GM18870 (cell line): Measurements from ENCODE around the gene KRTAP17-1.

ENCODE experiments used
- ATAC-seq: cut with Tn5 transposase; IDR thresholded peaks from one replicate; pipeline ENCODE4 v1.9.1; 2021; ENCODE audit warnings: moderate library complexity; ENCODE audit not compliant: unreplicated experiment

The KRTAP17-1 gene

DNA sequence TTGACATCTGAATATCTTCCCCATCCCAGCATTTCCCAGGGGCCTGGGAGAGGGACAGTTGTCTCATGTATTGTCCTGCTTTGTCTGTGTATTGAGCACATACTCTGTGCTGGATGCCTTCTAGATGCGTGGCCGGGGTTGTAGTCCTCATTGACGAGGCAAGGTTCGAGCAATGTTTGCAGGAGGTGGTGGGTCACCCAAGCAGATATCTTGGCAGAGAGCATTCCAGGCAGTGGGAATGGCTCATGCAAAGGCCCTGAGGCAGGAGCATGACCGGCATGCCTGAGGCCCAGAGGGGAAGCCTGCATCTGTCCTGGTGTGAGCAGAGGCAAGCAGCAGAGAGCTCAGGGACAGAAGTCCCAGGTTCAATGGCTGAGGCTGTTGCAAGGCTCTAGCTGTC is 17.6 kb upstream of the KRTAP17-1 start:
- ATAC-seq = no peak

DNA sequence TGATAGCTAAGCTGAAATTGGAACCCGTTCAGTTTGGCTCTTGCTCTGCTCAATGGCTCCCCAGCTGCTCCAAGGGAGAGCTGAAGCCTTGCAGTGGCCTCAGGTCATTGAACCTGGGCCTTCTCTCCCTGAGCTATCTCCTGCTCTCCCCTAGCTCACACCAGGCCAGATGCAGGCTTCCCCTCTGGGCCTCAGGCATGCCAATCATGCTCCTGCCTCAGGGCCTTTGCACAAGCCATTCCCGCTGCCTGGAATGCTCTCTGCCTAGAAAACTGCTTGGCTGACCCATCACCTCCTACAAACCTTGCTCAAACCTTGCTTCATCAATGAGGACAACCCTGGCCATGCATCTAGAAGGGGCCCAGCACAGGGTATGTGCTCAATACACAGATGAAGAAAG is 16.7 kb upstream of the KRTAP17-1 start:
- ATAC-seq = no peak

DNA sequence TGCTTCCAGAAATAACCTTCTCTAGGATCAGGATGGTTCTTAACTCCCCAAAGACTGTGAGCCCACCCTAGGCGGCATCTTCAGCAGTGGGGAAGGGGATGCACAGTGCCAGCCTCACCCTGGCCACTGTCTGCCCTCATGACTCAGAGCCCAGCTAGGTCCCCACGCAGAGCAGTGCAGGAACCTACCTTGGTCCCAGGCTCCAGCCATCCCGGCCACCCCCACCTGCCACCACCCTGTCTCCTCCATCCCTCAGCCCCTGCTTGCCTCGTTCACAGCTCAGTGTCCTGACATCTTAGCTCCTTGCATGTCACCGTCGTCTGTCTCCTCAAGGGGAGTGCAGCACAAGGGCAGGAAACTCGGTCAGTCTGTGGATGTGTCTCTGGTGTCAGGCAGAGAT is 16.1 kb upstream of the KRTAP17-1 start:
- no peak for ATAC-seq

GRCh38 chr17:41329279-41329948 is 13.9 kb upstream of the KRTAP17-1 start:
- ATAC-seq = no peak

GRCh38 chr17:41328207-41328606 is 12.7 kb upstream of the KRTAP17-1 start:
- no peak for ATAC-seq

GRCh38 chr17:41327411-41328120 is 12.1 kb upstream of the KRTAP17-1 start:
- no peak for ATAC-seq

DNA sequence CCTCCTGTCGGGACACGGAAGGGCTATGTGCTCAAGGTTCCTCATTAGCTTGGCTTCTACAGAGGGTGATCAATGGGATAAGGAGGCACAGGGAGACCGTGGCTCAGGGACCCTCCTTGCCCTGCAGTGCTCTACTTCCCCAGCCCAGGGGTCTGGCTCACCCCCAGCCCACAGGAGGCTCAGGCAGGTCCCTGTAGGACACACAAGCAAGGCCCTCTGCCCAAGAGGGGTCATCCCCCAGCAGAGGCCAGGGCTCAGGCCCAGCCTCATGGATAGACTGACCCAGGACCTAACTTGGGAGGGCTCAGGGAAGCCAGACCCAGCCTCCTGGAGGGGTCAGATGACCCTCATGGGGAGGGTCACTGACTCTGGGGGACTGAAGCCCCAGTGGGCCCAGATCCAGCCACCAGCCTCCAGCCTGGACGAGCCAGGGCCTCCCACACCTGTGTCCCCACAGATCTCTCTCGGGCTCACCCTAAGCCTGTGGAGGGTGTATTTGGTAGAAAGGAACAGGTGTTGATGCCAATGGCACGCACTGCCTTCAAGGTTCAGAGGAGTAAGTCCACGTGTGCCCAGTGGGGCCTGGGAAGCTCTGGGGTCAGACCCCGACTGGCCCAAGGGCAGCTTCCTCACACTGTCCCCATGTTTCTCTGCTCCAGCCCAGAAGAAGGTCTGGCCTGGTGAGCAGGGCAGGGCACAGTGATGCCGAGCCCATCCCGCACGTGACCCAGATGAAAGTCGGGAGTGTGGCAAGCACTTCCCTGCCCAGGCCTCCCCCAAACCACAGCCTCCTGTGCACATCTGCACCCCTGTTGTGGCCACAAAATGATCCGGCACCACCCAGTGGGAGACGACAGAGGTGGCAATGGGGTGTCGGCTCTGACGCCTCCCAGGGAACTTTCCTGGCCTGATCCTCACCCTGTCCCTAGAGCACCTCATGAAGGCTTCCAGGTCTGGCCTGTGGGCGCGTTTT is 10.9 kb upstream of the KRTAP17-1 start:
- ATAC-seq = no peak

GRCh38 chr17:41325611-41326010 is 10.1 kb upstream of the KRTAP17-1 start:
- no peak for ATAC-seq

- no peak for ATAC-seq
Measured at GRCh38 chr17:41325126-41325525, 9.6 kb upstream of the KRTAP17-1 start.

DNA sequence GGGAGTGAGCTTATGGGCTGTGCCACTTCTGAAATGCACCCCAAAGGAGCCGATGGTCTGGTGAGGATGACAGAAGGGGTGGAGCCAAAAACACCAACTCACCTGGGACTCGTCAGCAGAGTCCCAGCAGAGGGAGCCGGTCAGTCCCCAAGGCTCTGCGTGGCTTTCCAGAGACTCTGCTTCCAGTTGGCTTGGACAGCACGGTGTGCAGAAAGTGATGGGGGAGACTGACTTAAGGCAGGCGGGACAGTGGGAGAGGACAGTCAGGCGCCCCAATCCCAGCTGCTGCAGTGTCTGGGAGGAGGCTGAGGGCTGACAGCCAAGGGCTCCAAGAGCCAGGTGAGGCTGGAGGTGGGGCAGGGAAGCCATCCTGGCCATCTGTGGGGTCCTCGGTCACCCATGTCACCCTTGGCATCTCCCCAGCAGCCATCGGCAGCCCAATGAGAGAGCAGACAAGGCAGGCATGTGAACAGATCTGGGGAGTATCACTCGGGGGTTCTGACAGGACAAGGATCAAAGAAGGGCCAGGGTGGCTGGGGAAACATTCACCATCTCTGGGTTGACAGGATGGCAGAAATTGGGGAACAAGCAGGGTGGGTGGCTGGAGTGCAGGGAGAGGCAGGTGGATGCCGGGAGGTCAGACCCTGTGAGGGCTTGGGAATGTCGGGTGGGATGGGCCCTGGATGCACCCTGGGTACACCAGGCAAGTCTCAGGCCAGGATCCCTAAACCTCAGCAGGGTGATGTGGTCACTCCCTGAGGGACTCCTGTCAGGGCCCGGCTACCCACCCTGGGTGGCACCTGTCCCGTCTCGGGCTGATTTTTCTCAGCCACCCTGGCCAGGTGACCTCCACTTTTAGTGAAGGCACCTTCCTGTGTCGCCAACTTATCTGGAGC is 8.9 kb upstream of the KRTAP17-1 start:
- no peak for ATAC-seq

DNA sequence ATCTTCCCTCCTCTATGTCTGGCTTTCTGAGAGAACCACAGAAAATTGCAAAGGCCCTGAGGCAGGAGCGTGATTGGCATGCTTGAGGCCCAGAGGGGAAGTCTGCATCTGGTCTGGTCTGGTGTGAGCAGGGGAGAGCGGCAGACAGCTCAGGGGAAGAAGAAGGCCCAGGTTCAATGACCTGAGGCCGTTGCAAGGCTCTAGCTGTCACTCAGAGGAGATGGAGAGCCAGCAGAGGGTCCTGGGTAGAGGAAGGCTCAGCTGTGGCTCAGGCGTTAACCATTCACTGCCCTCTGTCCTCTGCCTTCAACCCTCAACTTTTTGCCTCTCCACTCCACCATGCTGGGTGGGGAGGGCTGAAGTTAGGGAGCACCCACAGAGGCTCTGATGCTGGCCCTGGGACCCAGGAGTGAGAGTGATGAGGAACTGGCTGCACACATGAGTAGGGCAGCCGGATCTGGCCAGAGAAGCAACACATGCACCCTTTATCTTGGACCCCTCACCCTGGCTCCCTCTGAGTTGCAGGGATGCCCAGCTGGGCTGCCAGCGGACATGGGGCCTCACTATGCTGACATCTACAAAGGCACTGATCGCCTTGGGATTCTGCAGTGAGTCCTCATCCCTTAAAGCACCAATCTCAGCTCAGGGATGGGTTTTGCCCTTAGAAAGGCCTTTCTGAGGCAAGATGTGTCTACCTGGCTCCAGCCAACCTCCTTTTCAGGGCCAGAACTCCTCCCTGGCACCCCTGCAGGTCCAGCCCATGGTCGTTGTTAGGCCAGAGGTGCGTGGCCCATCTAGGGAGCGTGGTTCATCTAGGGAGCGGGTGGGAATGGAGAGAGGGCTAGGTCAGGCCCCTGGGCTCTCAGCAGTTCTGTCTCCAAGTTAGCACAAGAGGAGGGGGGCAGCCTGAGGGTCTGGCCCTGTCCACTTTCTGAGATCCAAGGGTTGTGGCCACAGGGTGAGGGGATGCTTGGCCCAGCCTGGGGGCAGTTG is 7.7 kb upstream of the KRTAP17-1 start:
- no peak for ATAC-seq

DNA sequence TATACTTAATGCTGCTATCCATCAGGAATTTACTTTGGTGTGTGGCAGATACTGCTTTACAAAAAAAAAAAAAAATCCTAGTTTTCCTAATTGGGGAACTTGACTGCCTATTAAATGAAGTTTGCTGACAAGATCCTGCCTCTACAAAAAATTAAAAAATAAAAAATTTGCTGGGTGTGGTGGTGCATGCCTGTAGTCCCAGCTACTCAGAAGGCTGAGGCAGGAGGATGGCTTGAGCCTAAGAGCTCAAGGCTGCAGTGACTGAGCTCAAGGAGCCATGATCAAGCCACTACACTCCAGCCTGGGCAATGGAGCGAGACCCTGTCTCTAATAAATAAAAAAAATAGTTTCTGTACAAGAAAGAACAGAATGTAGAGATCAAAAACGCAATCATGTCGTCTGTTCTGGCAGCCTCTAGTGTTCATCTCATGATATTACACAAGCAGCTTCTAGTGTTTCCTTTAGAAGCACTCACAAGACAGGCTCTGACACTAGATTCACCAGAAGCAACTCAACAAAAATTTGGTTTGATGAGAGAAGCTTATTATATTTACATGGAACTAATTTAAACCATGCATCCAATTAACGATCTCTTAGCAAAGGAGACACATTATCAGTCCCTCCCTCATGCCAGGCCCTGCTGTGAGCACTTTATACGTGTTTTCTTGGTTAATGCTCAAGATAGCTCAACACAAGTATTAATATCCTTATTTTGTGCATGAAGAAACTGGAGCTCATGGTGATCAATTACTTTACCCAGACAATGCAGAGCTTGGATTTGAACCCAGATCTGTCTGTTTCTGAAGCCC is 6.8 kb upstream of the KRTAP17-1 start:
- no peak for ATAC-seq

- no peak for ATAC-seq
Measured at GRCh38 chr17:41318231-41318630, 2.7 kb upstream of the KRTAP17-1 start.

DNA sequence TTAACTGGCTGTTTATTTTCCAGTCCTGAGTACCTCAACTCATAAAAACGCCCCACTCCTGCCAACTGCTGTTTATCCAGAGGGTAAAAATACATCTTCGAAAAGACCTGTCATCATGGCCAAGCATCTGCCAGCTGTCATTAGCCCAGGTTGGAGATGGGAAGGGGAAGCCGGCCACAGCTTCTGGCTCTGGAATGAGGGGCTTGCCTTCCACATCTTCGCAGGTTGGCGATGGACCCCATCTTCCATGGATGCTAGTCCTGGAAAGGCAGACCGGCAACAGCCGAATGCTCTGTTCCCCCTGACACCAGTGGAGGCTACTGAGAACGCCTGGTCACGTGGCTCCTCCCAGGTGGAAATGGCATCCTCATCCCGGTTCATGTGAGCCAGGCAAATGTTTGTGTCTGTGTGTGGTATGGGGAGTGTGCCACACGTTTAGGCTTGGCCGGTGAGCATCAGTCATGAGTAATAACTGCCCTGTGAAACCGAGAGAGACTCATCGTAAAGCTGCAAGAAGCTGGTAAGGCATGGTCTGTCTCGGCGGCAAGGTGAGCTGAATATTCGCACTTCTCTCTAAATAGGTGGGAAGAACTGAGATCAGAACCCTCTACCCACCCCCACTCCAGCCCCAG is 420 bp upstream of the KRTAP17-1 start:
- no peak for ATAC-seq

GRCh38 chr17:41311111-41311510 is 4.4 kb downstream of the KRTAP17-1 start:
- ATAC-seq = no peak

DNA sequence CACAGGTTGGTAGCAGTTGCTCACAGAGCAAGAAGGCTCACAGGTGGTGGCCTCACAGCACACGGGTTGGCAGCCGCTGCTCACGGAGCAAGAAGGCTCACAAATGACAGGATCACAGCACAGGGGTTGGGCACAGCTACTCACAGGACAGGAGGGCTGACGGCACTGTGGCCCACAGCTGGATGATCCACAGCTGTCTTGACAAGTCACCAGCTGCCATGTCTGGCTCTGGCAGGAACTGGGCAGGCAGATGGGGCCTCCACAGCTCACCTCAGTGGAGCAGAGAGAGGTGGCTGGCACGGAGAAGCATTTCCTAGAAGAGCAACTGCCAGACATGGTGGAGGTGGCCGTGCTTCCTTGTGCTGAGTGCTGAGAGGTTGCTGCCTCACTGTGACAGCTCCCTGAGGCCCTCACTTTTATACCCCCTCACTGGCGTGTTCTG is 6.6 kb downstream of the KRTAP17-1 start, which contains the start of gene KRTAP16-1:
TSS of gene KRTAP16-1 (minus strand) at position 392 of the 442 bp plus-strand sequence. CDS start at position 336, 56 bp downstream.
- ATAC-seq = no peak

- ATAC-seq = no peak
Measured at GRCh38 chr17:41308251-41308917, 7.1 kb downstream of the KRTAP17-1 start.
